KOPT-K1 (cell line): ENCODE measurements around the gene NPR3.

Experiments used
- H3K27ac ChIP-seq: fragments of 200-600 bp; sonication (generic); 2 replicates; pipeline ENCODE4 v1.5.1; 2016; ENCODE audit warnings: antibody characterized with exemption, mild to moderate bottlenecking, low read depth, low read length; ENCODE audit not compliant: poor library complexity, severe bottlenecking
- H3K36me3 ChIP-seq: fragments of 200-600 bp; sonication (generic); 2 replicates; pipeline ENCODE4 v1.5.1; 2017; ENCODE audit warnings: antibody characterized with exemption, mild to moderate bottlenecking, low read length, moderate library complexity; ENCODE audit not compliant: insufficient read depth
- H3K9me3 ChIP-seq: fragments of 200-600 bp; sonication (generic); 2 replicates; pipeline ENCODE4 v1.5.1; 2017; ENCODE audit warnings: antibody characterized with exemption, low read length, mild to moderate bottlenecking; ENCODE audit not compliant: insufficient read depth, poor library complexity, severe bottlenecking

The NPR3 gene

DNA sequence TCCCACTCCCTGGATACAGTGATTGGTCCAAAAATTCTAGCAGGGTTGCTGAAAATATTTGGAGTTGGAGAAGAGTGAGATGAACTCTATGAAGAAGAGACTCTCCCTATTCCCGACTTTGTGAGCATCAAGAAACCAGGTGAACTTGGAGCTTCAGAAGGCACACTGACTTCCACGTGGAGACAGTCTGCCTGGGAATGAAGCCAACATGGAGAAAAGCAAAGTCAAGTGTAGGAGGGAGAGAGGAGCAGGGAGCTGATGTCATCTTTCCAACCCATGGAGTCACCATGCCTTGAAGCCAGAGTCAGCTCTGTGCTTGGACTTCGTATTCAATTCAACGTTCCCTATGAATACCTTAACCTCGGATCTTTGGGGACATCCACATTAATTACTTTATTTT is 125.1 kb downstream of the NPR3 start:
- H3K36me3 ChIP-seq: no peaks in the 10 kb centered on the region
- H3K27ac ChIP-seq: no peak overlapping the region

DNA sequence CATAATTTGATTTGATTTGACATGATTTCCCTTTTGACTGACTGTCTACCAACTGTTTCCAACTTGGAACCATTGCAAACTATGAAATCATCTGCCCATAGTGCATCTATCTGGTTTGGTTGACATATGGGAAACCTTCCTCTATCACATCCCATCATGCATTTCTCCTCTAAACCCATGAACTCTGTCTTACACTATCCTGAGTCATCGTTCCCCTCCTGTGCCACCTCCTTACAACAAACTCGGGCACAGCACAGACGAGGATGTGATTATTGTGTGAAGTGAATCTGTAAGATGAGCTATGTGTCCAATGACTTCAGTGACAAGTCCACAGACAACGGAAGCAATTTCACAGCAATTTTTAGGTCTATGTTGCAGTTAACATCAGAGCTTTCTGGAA is 126.1 kb downstream of the NPR3 start:
- Histone ChIP-seq H3K9me3 (no peaks in the 10 kb centered on the region), H3K27ac (no peak overlapping the region), H3K36me3 (no peaks in the 10 kb centered on the region)

More for the DNA sequence above, 125.1 kb downstream of the NPR3 start:
- H3K9me3 ChIP-seq: no peaks in the 10 kb centered on the region

DNA sequence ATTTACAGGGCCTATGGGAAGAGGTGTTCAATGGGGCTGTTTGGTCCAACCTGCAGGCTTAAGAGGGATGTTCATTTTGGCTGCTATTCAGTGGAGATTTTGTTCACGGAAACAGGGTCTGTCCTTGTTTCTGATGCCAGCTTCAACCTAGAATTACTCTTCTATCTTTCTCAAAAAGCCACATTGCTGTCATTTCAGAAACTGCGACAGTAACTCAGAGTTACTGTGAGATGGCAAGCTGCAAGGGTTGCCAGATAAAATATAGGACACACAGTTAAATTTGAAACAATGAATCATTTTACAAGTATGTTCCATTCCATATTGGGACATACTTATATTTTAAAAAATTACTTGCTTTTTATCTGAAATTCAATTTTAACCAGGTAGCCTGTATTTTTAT is 128.0 kb downstream of the NPR3 start:
- Histone ChIP-seq H3K36me3 (no peaks in the 10 kb centered on the region), H3K9me3 (no peaks in the 10 kb centered on the region), H3K27ac (no peak overlapping the region)

DNA sequence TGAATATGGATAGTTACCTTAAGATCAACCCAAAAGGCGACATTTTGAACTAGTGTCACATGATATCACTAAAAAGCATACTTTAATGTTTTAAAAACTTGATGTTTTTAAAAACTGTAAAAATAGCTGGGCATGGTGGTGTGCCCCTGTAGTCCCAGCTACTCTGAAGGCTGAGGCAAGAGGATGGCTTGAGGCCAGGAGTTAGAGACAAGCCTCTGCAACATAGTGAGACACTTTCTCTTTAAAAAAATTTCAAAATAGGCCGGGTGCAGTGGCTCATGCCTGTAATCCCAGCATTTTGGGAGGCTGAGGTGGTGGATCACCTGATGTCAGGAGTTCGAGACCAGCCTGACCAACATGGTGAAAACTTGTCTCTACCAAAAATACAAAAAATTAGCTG is 129.5 kb downstream of the NPR3 start:
- no peaks in the 10 kb centered on the region for H3K9me3 ChIP-seq
- H3K27ac ChIP-seq: no peak overlapping the region
- H3K36me3 ChIP-seq: no peaks in the 10 kb centered on the region
